HepG2 (cell line): ENCODE measurements around the gene GPATCH3. TPM values are rescaled to one million over a fixed set of nuclear protein-coding genes. Genes with fewer than 3 reads are reported as not detected.

Source experiments
- ATF6 ChIP-seq: sonication (generic); formaldehyde crosslinking; conservative IDR thresholded peaks from 2 replicates; pipeline ENCODE4 v1.4.0; 2020; ENCODE audit warnings: missing genetic modification reagents
- ATM ChIP-seq: fragments of 450-650 bp; IDR thresholded peaks from 2 replicates; pipeline ENCODE4 v1.7.1; 2017; ENCODE audit warnings: mild to moderate bottlenecking, borderline replicate concordance
- CREB1 ChIP-seq, 2 experiments: fragments of 450-650 bp in 1 of 2; IDR thresholded peaks; 2 replicates each; pipeline ENCODE4 v1.6.1; 2016 to 2017; ENCODE audit warnings: control low read depth in 1 of 2, mild to moderate bottlenecking in 1 of 2, missing compliant biosample characterization in 1 of 2, missing genetic modification characterization in 1 of 2
- ERF ChIP-seq: IDR thresholded peaks from 2 replicates; pipeline ENCODE4 v1.6.1; 2018; ENCODE audit warnings: missing biosample characterization, missing genetic modification reagents
- HCFC1 ChIP-seq: fragments of 150-350 bp; IDR thresholded peaks from 2 replicates; pipeline ENCODE4 v1.6.1; 2014; ENCODE audit warnings: low read depth, low read length
- KDM5A ChIP-seq: fragments of 200-600 bp; sonication (generic); IDR thresholded peaks from 2 replicates; pipeline ENCODE4 v1.7.0; 2018; ENCODE audit warnings: antibody characterized with exemption, mild to moderate bottlenecking, low read length, borderline replicate concordance
- NAIF1 ChIP-seq: sonication (generic); formaldehyde crosslinking; IDR thresholded peaks from 2 replicates; pipeline ENCODE4 v1.5.0; 2020; ENCODE audit warnings: mild to moderate bottlenecking, missing genetic modification reagents, borderline replicate concordance
- PCBP1 ChIP-seq: fragments of 200-400 bp; formaldehyde crosslinking; IDR thresholded peaks from 2 replicates; pipeline ENCODE4 v1.6.1; 2017; ENCODE audit warnings: mild to moderate bottlenecking, low read depth, low read length, borderline replicate concordance
- POLR2G ChIP-seq: fragments of 200-400 bp; formaldehyde crosslinking; IDR thresholded peaks from 2 replicates; pipeline ENCODE4 v1.6.1; 2018; ENCODE audit warnings: mild to moderate bottlenecking, low read depth, low read length, moderate library complexity
- RORA ChIP-seq: sonication (generic); formaldehyde crosslinking; IDR thresholded peaks from 2 replicates; pipeline ENCODE4 v1.5.0; 2020; ENCODE audit warnings: mild to moderate bottlenecking, missing genetic modification reagents, moderate library complexity
- TEF ChIP-seq: sonication (generic); formaldehyde crosslinking; IDR thresholded peaks from 2 replicates; pipeline ENCODE4 v1.5.0; 2020; ENCODE audit warnings: missing genetic modification reagents
- ZNF646 ChIP-seq: sonication (generic); formaldehyde crosslinking; IDR thresholded peaks from 2 replicates; pipeline ENCODE4 v1.9.0; 2021; ENCODE audit warnings: mild to moderate bottlenecking, missing genetic modification reagents
- ZNF703 ChIP-seq: sonication (generic); formaldehyde crosslinking; IDR thresholded peaks from 2 replicates; pipeline ENCODE4 v1.5.1; 2020; ENCODE audit warnings: missing genetic modification reagents, mild to moderate bottlenecking, moderate library complexity, borderline replicate concordance
- ZNF772 ChIP-seq: sonication (generic); formaldehyde crosslinking; IDR thresholded peaks from 2 replicates; pipeline ENCODE4 v1.5.0; 2020; ENCODE audit warnings: mild to moderate bottlenecking, missing genetic modification reagents
- polyA plus RNA-seq, 8 experiments: library from polyadenylated mRNA; depleted of rRNA in 3 of 8; stranded (reverse) in 7 of 8; unstranded in 1 of 8; fragments of >200 nt; fragmentation: Illumina TruSeq in 4 of 8; extraction: Trizol in 4 of 8; gene quantifications; 2 replicates each; pipeline versions ENCODE4 v1.2.1 to v1.2.3, GENCODE V29; 2011 to 2016; ENCODE audit warnings: low read depth in 4 of 8, missing spikeins in 1 of 8, mixed read lengths in 1 of 8; ENCODE audit not compliant: insufficient read depth in 1 of 8
- total RNA-seq, 5 experiments: library from RNA; depleted of rRNA; stranded (reverse); fragments of >200 nt; fragmentation: Illumina TruSeq; extraction: Trizol; gene quantifications; 2 replicates each; pipeline ENCODE4 v1.2.3, GENCODE V29; 2016; ENCODE audit warnings: low read depth in 1 of 5
- TF ChIP-seq, protein P1 (sequence below): sonication (generic); formaldehyde crosslinking; IDR thresholded peaks from 2 replicates; pipeline ENCODE4 v1.5.0; 2020; ENCODE audit warnings: missing genetic modification reagents

The GPATCH3 gene
- total and polyA plus RNA-seq, 2 of the 13 experiments (the other 11 are each of a cell fraction or from before 2014, with no cell fraction given), result 8.3 to 11.0 TPM

DNA sequence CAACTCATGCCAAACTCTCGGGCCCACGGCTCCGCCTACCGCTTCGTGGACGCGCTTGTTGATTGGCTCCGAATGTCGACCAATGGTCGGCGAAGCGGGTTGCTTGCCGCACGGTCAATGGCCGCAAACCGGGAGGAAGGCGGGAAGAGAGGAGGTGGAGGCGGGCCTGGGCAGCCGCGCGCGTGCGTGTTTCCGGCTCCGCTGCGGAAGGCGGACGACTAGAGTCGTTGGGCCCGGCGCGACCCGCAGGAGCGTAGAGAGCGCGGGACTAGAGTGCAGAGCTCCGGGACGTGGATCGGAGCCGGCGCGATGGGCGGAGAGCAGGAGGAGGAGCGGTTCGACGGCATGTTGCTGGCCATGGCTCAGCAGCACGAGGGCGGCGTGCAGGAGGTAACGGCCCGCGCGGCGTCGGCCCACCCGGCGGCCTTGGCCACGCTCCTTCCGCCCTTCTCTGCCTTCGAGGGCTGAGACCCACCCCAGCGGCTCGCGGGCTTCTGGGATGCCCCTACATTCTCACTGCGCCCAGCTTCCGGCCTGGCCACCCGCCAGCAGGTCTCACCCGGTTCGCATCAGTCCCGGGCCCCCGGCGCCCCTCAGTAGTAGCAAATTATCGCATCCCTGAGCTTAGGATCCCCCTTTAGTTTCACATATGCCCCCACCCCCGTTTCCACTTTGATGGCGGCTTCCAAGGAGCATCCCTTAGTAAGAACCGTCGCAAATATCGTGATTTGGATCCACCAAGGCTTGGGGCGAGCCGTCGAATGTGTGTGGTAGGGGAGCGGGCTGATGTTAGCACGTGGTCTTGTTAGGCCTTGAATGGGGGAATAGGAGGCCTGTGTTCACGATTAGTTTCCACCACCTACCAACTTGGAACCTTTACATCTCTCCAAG, 21.5 kb upstream of the GPATCH3 start, which contains the start of gene NUDC (continued):
- peak; percentile 86 for TF ChIP-seq ZNF772
- TF ChIP-seq NAIF1, result peak; percentile 50; the same call in 1 of the 2 replicates
- TF ChIP-seq RORA (CRISPR knock-in tag), result no peak
- TF ChIP-seq ZNF646 (CRISPR knock-in tag), result no peak
- 0 out of 2 replicates have a peak, but pooled peaks have one; percentile 9 for TF ChIP-seq HCFC1
- TF ChIP-seq TEF, result no peak
- TF ChIP-seq ATF6 (CRISPR knock-in tag), result no peak
- TF ChIP-seq CREB1 (IDR thresholded peaks at IDR 0.05), result peak; percentile 72; the same call in 1 of the 2 replicates
- TF ChIP-seq CREB1 (CRISPR knock-in tag; IDR thresholded peaks at IDR 0.05), result peak; percentile 95
- TF ChIP-seq KDM5A, result peak; percentile 56; the same call in 1 of the 2 replicates
- TF ChIP-seq PCBP1, result no peak
- TF ChIP-seq, protein P1, sequence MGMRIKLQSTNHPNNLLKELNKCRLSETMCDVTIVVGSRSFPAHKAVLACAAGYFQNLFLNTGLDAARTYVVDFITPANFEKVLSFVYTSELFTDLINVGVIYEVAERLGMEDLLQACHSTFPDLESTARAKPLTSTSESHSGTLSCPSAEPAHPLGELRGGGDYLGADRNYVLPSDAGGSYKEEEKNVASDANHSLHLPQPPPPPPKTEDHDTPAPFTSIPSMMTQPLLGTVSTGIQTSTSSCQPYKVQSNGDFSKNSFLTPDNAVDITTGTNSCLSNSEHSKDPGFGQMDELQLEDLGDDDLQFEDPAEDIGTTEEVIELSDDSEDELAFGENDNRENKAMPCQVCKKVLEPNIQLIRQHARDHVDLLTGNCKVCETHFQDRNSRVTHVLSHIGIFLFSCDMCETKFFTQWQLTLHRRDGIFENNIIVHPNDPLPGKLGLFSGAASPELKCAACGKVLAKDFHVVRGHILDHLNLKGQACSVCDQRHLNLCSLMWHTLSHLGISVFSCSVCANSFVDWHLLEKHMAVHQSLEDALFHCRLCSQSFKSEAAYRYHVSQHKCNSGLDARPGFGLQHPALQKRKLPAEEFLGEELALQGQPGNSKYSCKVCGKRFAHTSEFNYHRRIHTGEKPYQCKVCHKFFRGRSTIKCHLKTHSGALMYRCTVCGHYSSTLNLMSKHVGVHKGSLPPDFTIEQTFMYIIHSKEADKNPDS (CRISPR knock-in tag), result peak; percentile 36; the same call in 1 of the 2 replicates
- TF ChIP-seq ATM, result no peak
- no peak; the same call in 1 of the 2 replicates for TF ChIP-seq ZNF703 (CRISPR knock-in tag)
- peak; percentile 55; the same call in 1 of the 2 replicates for TF ChIP-seq ERF (CRISPR knock-in tag)
- TF ChIP-seq POLR2G, result peak; percentile 89
